ENCODE data around the gene DESI2.

GRCh38 chr1:244647819-244648218, 5.1 kb upstream of the DESI2 start:
- TF ChIP-seq ZNF416 (tag by site-specific recombination; IDR thresholded peaks at IDR 0.05) (no peak), ZNF266 (tag by site-specific recombination; IDR thresholded peaks at IDR 0.05; ENCODE audit: low read depth) (no peak), ZNF239 (tag by site-specific recombination; IDR thresholded peaks at IDR 0.05) (no peak), TSHZ1 (tag by site-specific recombination; IDR thresholded peaks at IDR 0.05; ENCODE audit: borderline replicate concordance) (no peak), ZNF362 (tag by site-specific recombination; IDR thresholded peaks at IDR 0.05) (no peak), CTCF (tag by site-specific recombination; IDR thresholded peaks at IDR 0.05) (no peak), PRDM2 (tag by site-specific recombination; IDR thresholded peaks at IDR 0.05; ENCODE audit: borderline replicate concordance) (no peak), ZNF776 (tag by site-specific recombination; IDR thresholded peaks at IDR 0.05; ENCODE audit: borderline replicate concordance) (no peak), HOXA7 (CRISPR knock-in tag; IDR thresholded peaks at IDR 0.05; ENCODE audit: borderline replicate concordance) (no peak), MYNN (tag by site-specific recombination; IDR thresholded peaks at IDR 0.05; ENCODE audit: borderline replicate concordance) (no peak), ZNF335 (tag by site-specific recombination; conservative IDR thresholded peaks at IDR 0.05) (no peak)

Measured in HEK293 (cell line).